Chondrocyte (in vitro differentiated cells): ENCODE results near the gene PDZD4. TPM values are rescaled to one million over a fixed set of nuclear protein-coding genes. Genes with fewer than 3 reads are reported as not detected.

ENCODE experiments used
- DNase-seq: peaks from one replicate; pipeline ENCODE4 v3.0.0; 2021; ENCODE audit warnings: mixed read lengths, low spot score
- H3K27ac Mint-ChIP-seq: one replicate; pipeline ENCODE4 v1.8.0; 2021; ENCODE audit warnings: mild to moderate bottlenecking, moderate library complexity, mixed read lengths; ENCODE audit not compliant: unreplicated experiment
- H3K27me3 Mint-ChIP-seq: 2 replicates; pipeline ENCODE4 v1.8.0; 2021; ENCODE audit warnings: low read depth, mixed read lengths
- H3K36me3 Mint-ChIP-seq: 2 replicates; pipeline ENCODE4 v1.8.0; 2021; ENCODE audit warnings: low read depth, mixed read lengths
- H3K4me1 Mint-ChIP-seq: 2 replicates; pipeline ENCODE4 v1.8.0; 2021; ENCODE audit warnings: low read depth, mild to moderate bottlenecking, mixed read lengths
- H3K4me3 Mint-ChIP-seq: one replicate; pipeline ENCODE4 v1.8.0; 2021; ENCODE audit warnings: mild to moderate bottlenecking, moderate library complexity, mixed read lengths; ENCODE audit not compliant: unreplicated experiment
- H3K9me3 Mint-ChIP-seq: 2 replicates; pipeline ENCODE4 v1.8.0; 2021; ENCODE audit warnings: low read depth, mixed read lengths
- total RNA-seq: library from RNA; stranded (reverse); gene quantifications from 3 replicates; pipeline ENCODE4 v1.2.1, GENCODE V29; 2021
- TF ChIP-seq, protein P1 (sequence below): fragments of 200-600 bp; sonication (generic); IDR thresholded peaks from 2 replicates; pipeline ENCODE4 v1.5.0; 2021; ENCODE audit warnings: antibody characterized with exemption, mild to moderate bottlenecking, moderate library complexity

The PDZD4 gene
- total RNA-seq, 1 donor from 2014 or later: 24.8 TPM

DNA sequence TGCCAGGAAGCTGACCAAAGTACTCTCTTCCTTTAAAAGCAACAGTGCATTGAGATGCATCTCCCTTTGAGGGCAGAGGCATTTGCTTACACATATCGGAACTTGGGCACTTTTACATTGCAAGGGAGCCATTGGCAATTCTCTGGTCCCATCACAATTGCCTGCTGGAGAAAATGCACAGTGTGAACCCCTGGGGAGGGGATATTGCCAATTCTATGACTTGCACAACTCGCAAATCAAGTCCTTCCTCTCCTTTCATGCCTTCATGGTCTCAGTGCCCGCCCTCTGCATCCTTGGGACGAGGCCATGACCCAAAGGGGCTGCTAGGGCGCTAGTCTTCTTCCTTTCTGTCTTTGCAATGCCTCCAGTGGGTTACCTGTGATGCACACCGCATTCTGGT lies 14.9 kb upstream of the PDZD4 start:
- Mint-ChIP-seq H3K27ac (no peak overlapping the region), H3K4me3 (no peak overlapping the region), H3K27me3 (peaks cover 14% of the 10 kb centered on the region), H3K9me3 (peaks cover 2% of the 10 kb centered on the region), H3K4me1 (no peaks in the 10 kb centered on the region), H3K36me3 (peaks cover 2% of the 10 kb centered on the region)
- TF ChIP-seq, protein P1, sequence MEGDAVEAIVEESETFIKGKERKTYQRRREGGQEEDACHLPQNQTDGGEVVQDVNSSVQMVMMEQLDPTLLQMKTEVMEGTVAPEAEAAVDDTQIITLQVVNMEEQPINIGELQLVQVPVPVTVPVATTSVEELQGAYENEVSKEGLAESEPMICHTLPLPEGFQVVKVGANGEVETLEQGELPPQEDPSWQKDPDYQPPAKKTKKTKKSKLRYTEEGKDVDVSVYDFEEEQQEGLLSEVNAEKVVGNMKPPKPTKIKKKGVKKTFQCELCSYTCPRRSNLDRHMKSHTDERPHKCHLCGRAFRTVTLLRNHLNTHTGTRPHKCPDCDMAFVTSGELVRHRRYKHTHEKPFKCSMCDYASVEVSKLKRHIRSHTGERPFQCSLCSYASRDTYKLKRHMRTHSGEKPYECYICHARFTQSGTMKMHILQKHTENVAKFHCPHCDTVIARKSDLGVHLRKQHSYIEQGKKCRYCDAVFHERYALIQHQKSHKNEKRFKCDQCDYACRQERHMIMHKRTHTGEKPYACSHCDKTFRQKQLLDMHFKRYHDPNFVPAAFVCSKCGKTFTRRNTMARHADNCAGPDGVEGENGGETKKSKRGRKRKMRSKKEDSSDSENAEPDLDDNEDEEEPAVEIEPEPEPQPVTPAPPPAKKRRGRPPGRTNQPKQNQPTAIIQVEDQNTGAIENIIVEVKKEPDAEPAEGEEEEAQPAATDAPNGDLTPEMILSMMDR: no peak
- no peak for DNase-seq

DNA sequence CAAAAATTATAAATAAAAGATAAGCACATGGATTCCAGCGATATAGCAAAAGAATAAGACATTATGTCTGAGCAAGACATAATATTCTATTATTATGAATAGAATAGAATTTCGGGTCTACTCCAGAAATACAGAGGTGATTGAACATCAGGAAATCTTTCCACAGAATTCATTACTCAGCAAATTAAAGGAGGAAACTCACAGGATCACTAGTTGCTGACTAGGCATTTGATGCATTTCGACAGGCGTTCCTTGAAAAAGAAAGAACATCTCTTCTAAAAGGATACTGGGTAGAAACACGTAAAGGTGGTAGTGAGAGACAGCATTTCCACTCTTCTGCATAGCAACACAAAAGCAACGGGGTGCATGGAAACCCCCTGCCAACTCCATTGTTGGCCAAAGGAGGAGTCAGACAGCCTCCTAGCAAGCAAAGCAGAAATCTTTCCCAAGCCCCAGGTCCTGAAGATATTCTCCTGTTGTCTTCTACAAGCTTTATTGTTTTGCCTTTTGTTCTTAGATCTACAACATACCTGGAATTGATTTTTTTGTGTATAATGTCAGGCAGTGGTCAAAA lies 14.3 kb upstream of the PDZD4 start:
- TF ChIP-seq, protein P1: no peak
- Mint-ChIP-seq H3K27ac (no peak overlapping the region), H3K27me3 (peaks cover 14% of the 10 kb centered on the region), H3K4me3 (no peak overlapping the region), H3K9me3 (peaks cover 2% of the 10 kb centered on the region), H3K36me3 (peaks cover 2% of the 10 kb centered on the region), H3K4me1 (no peaks in the 10 kb centered on the region)
- no peak for DNase-seq

DNA sequence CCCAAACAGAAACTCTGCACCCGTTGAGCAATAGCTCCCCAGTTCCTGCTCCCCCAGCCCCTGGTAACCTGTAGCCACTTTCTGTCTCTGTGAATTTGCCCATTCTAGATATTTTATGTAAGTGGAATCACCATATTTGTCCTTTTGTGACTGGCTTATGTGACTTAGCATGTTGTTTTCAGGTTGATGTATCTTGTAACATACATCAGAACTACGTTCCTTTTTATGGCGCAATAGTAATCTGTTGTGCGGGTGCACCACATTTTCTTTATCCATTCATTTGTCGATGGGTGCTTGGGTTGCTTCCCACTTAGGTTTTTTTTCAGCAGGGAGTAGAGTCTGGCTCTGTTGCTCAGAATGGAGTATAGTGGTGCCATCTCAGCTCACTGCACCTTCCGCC lies 6.6 kb upstream of the PDZD4 start:
- no peak for DNase-seq
- TF ChIP-seq, protein P1: no peak
- H3K4me1 Mint-ChIP-seq: no peaks in the 10 kb centered on the region
- H3K9me3 Mint-ChIP-seq: peaks cover 6% of the 10 kb centered on the region
- no peak overlapping the region for H3K4me3 Mint-ChIP-seq
- no peak overlapping the region for H3K27ac Mint-ChIP-seq
- H3K36me3 Mint-ChIP-seq: no peaks in the 10 kb centered on the region
- H3K27me3 Mint-ChIP-seq: peaks cover 7% of the 10 kb centered on the region

DNA sequence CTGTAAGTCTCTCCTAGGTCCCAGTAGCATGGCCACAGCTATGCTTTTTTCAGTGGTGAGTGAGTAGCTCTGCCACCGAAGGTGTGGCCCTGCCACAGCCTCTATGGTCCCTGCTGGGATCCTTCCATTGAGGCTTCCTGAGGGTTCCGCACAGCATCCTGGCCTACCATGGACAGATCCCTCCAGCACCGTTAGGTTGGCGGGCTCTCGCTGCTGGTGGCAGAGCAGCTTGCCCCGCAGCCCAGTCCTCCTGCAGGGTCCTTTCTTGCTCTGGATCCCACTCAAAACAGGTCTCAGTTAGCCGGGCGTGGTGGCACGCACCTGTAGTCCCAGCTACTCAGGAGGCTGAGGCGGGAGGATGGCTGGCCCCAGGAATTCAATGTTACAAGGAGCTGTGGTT lies 2.4 kb upstream of the PDZD4 start:
- Mint-ChIP-seq H3K36me3 (no peaks in the 10 kb centered on the region), H3K9me3 (peaks cover 7% of the 10 kb centered on the region), H3K27ac (no peak overlapping the region), H3K4me1 (peaks cover 4% of the 10 kb centered on the region), H3K4me3 (no peak overlapping the region), H3K27me3 (no peaks in the 10 kb centered on the region)
- TF ChIP-seq, protein P1: no peak
- no peak for DNase-seq

DNA sequence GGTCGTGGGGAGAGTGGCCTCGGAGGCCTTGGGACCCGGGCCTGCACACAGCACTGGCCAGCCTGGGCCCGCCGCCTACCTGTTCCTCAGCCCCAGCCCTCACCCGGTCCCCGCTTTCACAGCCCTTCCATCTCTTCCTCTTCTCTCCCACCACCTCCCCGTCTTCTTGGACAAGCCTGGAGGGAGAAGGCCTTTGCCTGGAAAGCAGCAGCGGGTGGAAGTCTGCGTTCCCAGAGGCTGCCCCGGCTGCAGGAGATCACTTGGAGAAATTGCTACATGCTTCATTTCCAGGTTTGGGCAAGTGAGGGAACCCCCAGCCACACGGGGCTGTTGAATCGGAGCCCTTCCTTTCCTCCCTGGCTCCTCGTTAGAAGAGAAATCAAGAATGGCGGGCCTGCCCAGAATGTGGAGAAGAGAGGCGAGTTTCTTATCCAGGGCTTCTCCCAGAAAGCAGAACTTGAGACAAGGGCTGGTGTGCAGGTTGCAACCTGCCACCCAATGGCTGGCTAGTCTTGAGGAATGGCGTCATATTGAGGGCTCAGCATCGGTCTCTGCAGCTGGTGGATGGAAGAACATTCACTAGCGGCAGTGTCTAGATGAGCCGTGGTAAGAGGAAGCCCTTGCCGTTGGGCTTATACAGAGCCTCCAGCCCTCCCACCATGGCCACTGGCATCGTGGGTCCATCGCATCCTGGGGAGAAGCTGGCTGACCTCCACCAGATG lies 1.2 kb upstream of the PDZD4 start:
- Mint-ChIP-seq H3K36me3 (no peaks in the 10 kb centered on the region), H3K4me1 (peaks cover 7% of the 10 kb centered on the region), H3K27ac (no peak overlapping the region), H3K27me3 (no peaks in the 10 kb centered on the region), H3K9me3 (peaks cover 8% of the 10 kb centered on the region), H3K4me3 (no peak overlapping the region)
- TF ChIP-seq, protein P1: no peak
- DNase-seq: no peak
